CD14-positive monocyte (primary cell): Measurements from ENCODE around the gene ZBED6. TPM values are rescaled to one million over a fixed set of nuclear protein-coding genes. Genes with fewer than 3 reads are reported as not detected.
"Not testable (repeated sequence)": the region's sequence is repeated elsewhere in the genome, so short reads cannot be mapped to it uniquely, and the experiment has no call there.

Source experiments
- DNase-seq, 3 donors: peaks; one replicate each; pipeline ENCODE4 v3.0.0-alpha.2; 2011 to 2022
- H2AFZ ChIP-seq: 2 replicates; pipeline ENCODE4 v1.6.0; 2012; ENCODE audit warnings: mild to moderate bottlenecking, low read depth, low read length, inconsistent platforms; ENCODE audit not compliant: insufficient read depth, poor library complexity, severe bottlenecking
- H3K27ac ChIP-seq, 2 donors: 1 replicate in 1 of 2; 2 replicates in 1 of 2; pipeline ENCODE4 v1.5.1; 2012 to 2013; ENCODE audit warnings: low read length in 2 of 2, control low read depth in 1 of 2, inconsistent platforms in 1 of 2, low read depth in 1 of 2, mild to moderate bottlenecking in 1 of 2
- H3K27me3 ChIP-seq, 2 donors: one replicate each; pipeline versions ENCODE4 v1.6.0 to v1.6.1; 2011 to 2013; ENCODE audit warnings: low read length in 2 of 2; ENCODE audit not compliant: control insufficient read depth in 2 of 2, insufficient read depth in 2 of 2
- H3K36me3 ChIP-seq, 2 donors: replicated peaks in 1 of 2; 1 replicate in 1 of 2; 2 replicates in 1 of 2; pipeline versions ENCODE4 v1.5.1 to v1.6.1; 2012 to 2013; ENCODE audit warnings: low read length in 2 of 2, control low read depth in 1 of 2, inconsistent platforms in 1 of 2, mild to moderate bottlenecking in 1 of 2; ENCODE audit not compliant: insufficient read depth in 2 of 2, control insufficient read depth in 1 of 2
- H3K4me1 ChIP-seq, 2 donors: 1 replicate in 1 of 2; 2 replicates in 1 of 2; pipeline versions ENCODE4 v1.5.1 to v1.6.1; 2012 to 2013; ENCODE audit warnings: low read length in 2 of 2, control low read depth in 1 of 2, inconsistent platforms in 1 of 2, mild to moderate bottlenecking in 1 of 2, moderate library complexity in 1 of 2; ENCODE audit not compliant: insufficient read depth in 2 of 2, control insufficient read depth in 1 of 2
- H3K4me2 ChIP-seq: replicated peaks from 2 replicates; pipeline ENCODE3; 2012; ENCODE audit warnings: low read length, moderate library complexity, mild to moderate bottlenecking; ENCODE audit not compliant: poor library complexity, severe bottlenecking; ENCODE audit errors: extremely low read depth
- H3K4me3 ChIP-seq, 3 experiments: fragments of 200-600 bp in 1 of 3; sonication (generic) in 1 of 3; replicated peaks in 1 of 3; 1 replicate in 2 of 3; 2 replicates in 1 of 3; pipeline ENCODE4 v1.5.1; 2011 to 2013; ENCODE audit warnings: low read length in 3 of 3, mild to moderate bottlenecking in 3 of 3, control low read depth in 2 of 3, low read depth in 2 of 3, inconsistent platforms in 1 of 3, moderate library complexity in 1 of 3
- H3K79me2 ChIP-seq: 2 replicates; pipeline ENCODE4 v1.6.0; 2012; ENCODE audit warnings: mild to moderate bottlenecking, control low read depth, inconsistent platforms, low read length, moderate library complexity; ENCODE audit not compliant: insufficient read depth
- H3K9ac ChIP-seq: 2 replicates; pipeline ENCODE4 v1.6.0; 2017; ENCODE audit warnings: low read length, mild to moderate bottlenecking; ENCODE audit not compliant: insufficient read depth, poor library complexity, severe bottlenecking
- H3K9me3 ChIP-seq, 2 donors: replicated peaks in 1 of 2; 1 replicate in 1 of 2; 2 replicates in 1 of 2; pipeline versions ENCODE4 v1.5.1 to v1.6.1; 2012 to 2013; ENCODE audit warnings: low read length in 2 of 2, control low read depth in 1 of 2; ENCODE audit not compliant: control insufficient read depth in 1 of 2, insufficient read depth in 1 of 2
- H4K20me1 ChIP-seq: 2 replicates; pipeline ENCODE4 v1.6.0; 2012; ENCODE audit warnings: mild to moderate bottlenecking, low read length, control low read depth, moderate library complexity; ENCODE audit not compliant: insufficient read depth
- H3K27ac Mint-ChIP-seq, 7 donors: one replicate each; pipeline ENCODE4 v1.8.0; 2020; ENCODE audit warnings: mild to moderate bottlenecking in 7 of 7, mixed read lengths in 7 of 7, moderate library complexity in 6 of 7, inconsistent platforms in 2 of 7
- H3K27me3 Mint-ChIP-seq, 3 donors: one replicate each; pipeline ENCODE4 v1.8.0; 2021 to 2022; ENCODE audit warnings: low read depth in 3 of 3, mild to moderate bottlenecking in 3 of 3, mixed read lengths in 3 of 3, moderate library complexity in 3 of 3, inconsistent platforms in 1 of 3
- H3K36me3 Mint-ChIP-seq, 2 donors: one replicate each; pipeline ENCODE4 v1.8.0; 2020; ENCODE audit warnings: mixed read lengths in 2 of 2, inconsistent platforms in 1 of 2, mild to moderate bottlenecking in 1 of 2
- H3K4me1 Mint-ChIP-seq: one replicate; pipeline ENCODE4 v1.8.0; 2020; ENCODE audit warnings: mild to moderate bottlenecking, mixed read lengths
- H3K4me3 Mint-ChIP-seq, 2 donors: one replicate each; pipeline ENCODE4 v1.8.0; 2020; ENCODE audit warnings: mild to moderate bottlenecking in 2 of 2, mixed read lengths in 2 of 2, moderate library complexity in 1 of 2
- H3K9me3 Mint-ChIP-seq, 7 donors: one replicate each; pipeline ENCODE4 v1.8.0; 2020 to 2022; ENCODE audit warnings: mixed read lengths in 7 of 7, mild to moderate bottlenecking in 6 of 7, moderate library complexity in 6 of 7, inconsistent platforms in 2 of 7
- CTCF ChIP-seq: fragments of 200-600 bp; IDR thresholded peaks from one replicate; pipeline ENCODE4 v1.8.0; 2022; ENCODE audit warnings: antibody characterized with exemption, mild to moderate bottlenecking
- WGBS: methylation state at CpG from one replicate; pipeline ENCODE4 v1.1.5; 2013; ENCODE audit warnings: missing lambda C conversion rate; ENCODE audit not compliant: insufficient coverage; 5-methylcytosine and 5-hydroxymethylcytosine counted together
- intact Hi-C, 2 donors: fragments of 100-400 bp; cut with micrococcal nuclease; formaldehyde crosslinking; loops; one replicate each; pipeline versions ENCODE4 v1.15.0 to v1.15.1; 2023
- polyA plus RNA-seq, 3 donors: library from polyadenylated mRNA; depleted of rRNA in 1 of 3; unstranded in 2 of 3; stranded (reverse) in 1 of 3; fragments of 300-500 nt in 2 of 3; fragments of >200 nt in 1 of 3; fragmentation: Illumina TruSeq in 2 of 3; gene quantifications; 1 replicate in 2 of 3; 2 replicates in 1 of 3; pipeline ENCODE4 v1.2.3, GENCODE V29; 2012 to 2021

Gene ZBED6
- polyA plus RNA-seq, 3 donors, result 0.56 to 2.2 (median 1.00) TPM

GRCh38 chr1:203828002-203828401 lies 32.6 kb downstream of the ZBED6 start:
- Histone ChIP-seq H4K20me1 (peaks cover 49% of the 10 kb centered on the region), H2AFZ (no peak overlapping the region), H3K27ac (peak overlapping the region in 1 of 2 donors; percentile 3), H3K27me3 (no peaks in the 10 kb centered on the region), H3K79me2 (peaks cover 35% of the 10 kb centered on the region), H3K4me2 (no peak overlapping the region), H3K36me3 (peaks cover 66 to 93% of the 10 kb centered on the region in 2 donors), H3K9ac (no peak overlapping the region), H3K4me3 (no peak overlapping the region), H3K4me1 (peaks cover 11 to 25% of the 10 kb centered on the region in 2 donors), H3K9me3 (no peaks in the 10 kb centered on the region)
- intact Hi-C loops, result no loop called here
- H3K27ac Mint-ChIP-seq, result peak overlapping the region in 4 of 7 donors; percentile 0 to 70 (median 9)
- peaks cover 13% of the 10 kb centered on the region for H3K4me1 Mint-ChIP-seq
- H3K9me3 Mint-ChIP-seq, result peaks cover 0 to 2% (median 0%) of the 10 kb centered on the region in 7 donors
- H3K4me3 Mint-ChIP-seq, result no peak overlapping the region
- peaks cover 64 to 82% of the 10 kb centered on the region in 2 donors for H3K36me3 Mint-ChIP-seq
- peaks cover 0 to 1% (median 0%) of the 10 kb centered on the region in 3 donors for H3K27me3 Mint-ChIP-seq
- WGBS, result no CpG with 5 or more reads among the region's 5 CpGs
- no peak for DNase-seq
- no peak for TF ChIP-seq CTCF

- no peak for DNase-seq
- TF ChIP-seq CTCF, result no peak
- no peak overlapping the region for H3K9ac ChIP-seq
- H3K4me3 ChIP-seq, result no peak overlapping the region
- peaks cover 30% of the 10 kb centered on the region for H3K79me2 ChIP-seq
- peaks cover 0 to 1% (median 0%) of the 10 kb centered on the region in 3 donors for H3K27me3 Mint-ChIP-seq
- H3K36me3 Mint-ChIP-seq, result peaks cover 62 to 82% of the 10 kb centered on the region in 2 donors
- H3K27ac Mint-ChIP-seq, result peak overlapping the region in 3 of 7 donors; percentile 15 to 80 (median 70)
- peaks cover 13% of the 10 kb centered on the region for H3K4me1 Mint-ChIP-seq
- no CpG with 5 or more reads among the region's 1 CpG for WGBS
- H2AFZ ChIP-seq, result no peak overlapping the region
- no peaks in the 10 kb centered on the region for H3K27me3 ChIP-seq
- peaks cover 11 to 25% of the 10 kb centered on the region in 2 donors for H3K4me1 ChIP-seq
- no peak overlapping the region for H3K4me2 ChIP-seq
- H3K9me3 ChIP-seq, result no peaks in the 10 kb centered on the region
- H3K36me3 ChIP-seq, result peaks cover 64 to 93% of the 10 kb centered on the region in 2 donors
- peaks cover 0 to 2% (median 0%) of the 10 kb centered on the region in 7 donors for H3K9me3 Mint-ChIP-seq
- peaks cover 44% of the 10 kb centered on the region for H4K20me1 ChIP-seq
- no peak overlapping the region for H3K4me3 Mint-ChIP-seq
- peak overlapping the region in 1 of 2 donors; percentile 80 for H3K27ac ChIP-seq
- intact Hi-C loops, result no loop called here
These were observed 33.1 kb downstream of the ZBED6 start for GRCh38 chr1:203828503-203828902.

GRCh38 chr1:203829247-203829646 lies 33.8 kb downstream of the ZBED6 start:
- peaks cover 39% of the 10 kb centered on the region for H4K20me1 ChIP-seq
- WGBS, result no CpG with 5 or more reads among the region's 5 CpGs
- H3K36me3 ChIP-seq, result peaks cover 67 to 93% of the 10 kb centered on the region in 2 donors
- H3K27me3 ChIP-seq, H2AFZ ChIP-seq, H3K4me3 ChIP-seq, H3K9me3 Mint-ChIP-seq, intact Hi-C loops, H3K9me3 ChIP-seq, H3K9ac ChIP-seq, H3K27me3 Mint-ChIP-seq: not testable (repeated sequence)
- H3K79me2 ChIP-seq, result peaks cover 23% of the 10 kb centered on the region
- Mint-ChIP-seq H3K36me3 (peaks cover 63 to 82% of the 10 kb centered on the region in 2 donors), H3K4me1 (peaks cover 13% of the 10 kb centered on the region), H3K27ac (peak overlapping the region; percentile 80 to 90 (median 86)), H3K4me3 (peak overlapping the region; percentile 0 to 68)
- peak; percentile 22 to 44 (median 37) for DNase-seq
- H3K4me1 ChIP-seq, result peaks cover 11 to 25% of the 10 kb centered on the region in 2 donors
- peak overlapping the region in 1 of 2 donors; percentile 80 for H3K27ac ChIP-seq
- H3K4me2 ChIP-seq, result peak overlapping the region; percentile 24
